Measurements from ENCODE around the gene ATXN7.

GRCh38 chr3:63910891-63911290 lies 47.2 kb downstream of the ATXN7 start:
- TF ChIP-seq CTCF (IDR thresholded peaks at IDR 0.05), result no peak
- TF ChIP-seq ZFX (IDR thresholded peaks at IDR 0.05; ENCODE audit: borderline replicate concordance), result no peak

All from 22Rv1 (cell line).